Stimulated activated naive CD8-positive, alpha-beta T cell treated with anti-CD3 and anti-CD28 coated beads, Interleukin-15, amount 100 ng/mL, for 72 hours (primary cell): Measurements from ENCODE around the gene POLR2A.

ENCODE experiments used
- ATAC-seq: fragments of 150-1000 bp; cut with Tn5 transposase; 2 replicates; pipeline ENCODE4 v1.10.0; 2021; ENCODE audit warnings: mild to moderate bottlenecking, moderate library complexity
- DNase-seq, 2 donors: peaks; one replicate each; pipeline ENCODE4 v3.0.0; 2021 to 2022
- H3K27ac Mint-ChIP-seq, 2 donors: one replicate each; pipeline ENCODE4 v1.8.0; 2022; ENCODE audit warnings: mild to moderate bottlenecking in 2 of 2, mixed read lengths in 2 of 2, moderate library complexity in 2 of 2
- H3K27me3 Mint-ChIP-seq: one replicate; pipeline ENCODE4 v1.8.0; 2022; ENCODE audit warnings: mixed read lengths
- H3K4me1 Mint-ChIP-seq: one replicate; pipeline ENCODE4 v1.8.0; 2022; ENCODE audit warnings: mild to moderate bottlenecking, mixed read lengths
- H3K4me3 Mint-ChIP-seq, 2 donors: one replicate each; pipeline ENCODE4 v1.8.0; 2022; ENCODE audit warnings: mild to moderate bottlenecking in 2 of 2, mixed read lengths in 2 of 2, moderate library complexity in 1 of 2
- H3K9me3 Mint-ChIP-seq, 2 donors: one replicate each; pipeline ENCODE4 v1.8.0; 2022; ENCODE audit warnings: mixed read lengths in 2 of 2

POLR2A gene

DNA sequence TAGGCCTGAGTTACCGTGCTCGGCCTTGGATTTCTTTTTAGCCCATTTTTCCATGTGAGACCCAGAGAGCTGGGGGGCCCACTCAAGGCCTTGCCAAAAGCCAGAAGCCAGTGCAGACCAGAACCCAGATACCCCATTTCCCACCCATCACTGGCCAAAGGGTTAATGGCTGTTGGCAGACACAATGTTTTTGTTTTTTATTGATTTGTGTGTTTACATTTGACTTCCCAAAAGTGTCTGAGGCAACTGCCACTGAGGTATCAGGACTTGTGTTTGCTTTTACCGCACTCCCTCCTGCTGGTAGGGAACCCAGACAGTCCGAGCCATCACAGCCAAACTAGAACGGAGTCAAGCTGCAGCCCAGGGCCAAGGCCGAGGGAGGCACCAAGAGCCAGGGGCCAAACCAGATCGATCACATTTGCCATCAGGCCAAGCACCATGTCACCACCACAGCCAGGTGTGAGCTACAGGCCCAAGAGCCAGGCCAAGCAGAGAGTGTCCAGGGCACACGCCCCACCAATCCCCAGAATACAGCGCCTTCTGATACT is 57.0 kb downstream of the POLR2A start:
- H3K4me1 Mint-ChIP-seq: no peaks in the 10 kb centered on the region
- ATAC-seq (no peak), DNase-seq (no peak)
- H3K9me3 Mint-ChIP-seq: no peaks in the 10 kb centered on the region
- H3K4me3 Mint-ChIP-seq: no peak overlapping the region
- H3K27ac Mint-ChIP-seq: no peak overlapping the region
- H3K27me3 Mint-ChIP-seq: no peaks in the 10 kb centered on the region

DNA sequence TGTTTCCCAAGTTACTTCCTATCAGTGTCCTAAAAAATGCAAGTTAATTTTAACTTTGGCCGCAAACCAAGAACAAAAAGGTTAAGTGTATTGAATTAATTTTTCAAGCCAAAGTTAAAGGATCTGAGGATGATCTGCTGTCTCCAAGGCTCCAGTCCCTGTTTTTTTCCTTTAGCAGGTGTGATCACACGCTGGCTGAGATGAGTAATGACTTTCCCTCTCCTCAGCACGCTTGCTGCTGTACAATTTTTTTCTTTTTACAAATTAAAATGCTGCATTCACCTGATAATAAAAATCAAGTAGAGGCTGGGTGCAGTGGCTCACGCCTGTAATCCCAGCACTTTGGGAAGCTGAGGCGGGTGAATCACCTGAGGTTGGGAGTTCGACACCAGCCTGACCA is 60.7 kb downstream of the POLR2A start:
- H3K27ac Mint-ChIP-seq: no peak overlapping the region
- no peaks in the 10 kb centered on the region for H3K9me3 Mint-ChIP-seq
- H3K4me3 Mint-ChIP-seq: no peak overlapping the region
- ATAC-seq: no peak
- no peak for DNase-seq
- peaks cover 21% of the 10 kb centered on the region for H3K4me1 Mint-ChIP-seq
- H3K27me3 Mint-ChIP-seq: no peaks in the 10 kb centered on the region

DNA sequence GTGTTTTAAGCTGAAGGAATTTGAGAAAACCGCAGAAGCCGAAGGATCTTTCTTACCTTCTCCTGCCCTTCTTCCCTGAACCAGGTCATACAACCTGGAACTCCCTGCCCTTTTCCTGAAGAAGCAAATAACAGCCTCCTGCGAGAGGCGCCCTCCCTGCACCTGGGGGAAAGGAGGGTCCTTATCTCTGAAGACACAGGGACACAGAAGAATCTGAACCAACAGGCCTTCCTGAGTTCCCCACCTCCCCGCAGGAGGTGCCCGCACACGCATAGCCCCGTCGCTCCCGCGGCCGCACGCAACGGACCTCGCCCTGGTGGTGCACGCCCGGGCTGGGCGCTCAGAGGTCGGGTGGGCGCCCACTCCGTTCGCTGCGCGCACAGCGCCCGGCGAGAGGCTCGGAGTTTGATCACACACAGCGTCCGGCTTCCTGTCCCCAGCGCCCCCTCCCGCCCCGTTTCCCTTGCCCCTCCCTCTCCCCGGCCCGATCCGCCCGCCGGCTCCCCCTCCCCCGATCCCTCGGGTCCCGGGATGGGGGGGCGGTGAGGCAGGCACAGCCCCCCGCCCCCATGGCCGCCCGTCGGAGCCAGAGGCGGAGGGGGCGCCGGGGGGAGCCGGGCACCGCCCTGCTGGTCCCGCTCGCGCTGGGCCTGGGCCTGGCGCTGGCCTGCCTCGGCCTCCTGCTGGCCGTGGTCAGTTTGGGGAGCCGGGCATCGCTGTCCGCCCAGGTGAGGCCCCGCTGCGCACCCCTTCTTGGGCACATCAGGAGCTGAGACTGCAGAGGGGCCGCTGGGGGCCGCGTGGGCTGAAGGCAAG is 64.6 kb downstream of the POLR2A start, which contains the start of gene TNFSF12:
Gene TNFSF12, plus strand, starts transcription at position 474 of the 816 bp plus-strand sequence. Its CDS starts 96 bp downstream, at position 570.
- H3K4me3 Mint-ChIP-seq: peak within 1 kb of the TSS; percentile 85 to 88
- peaks cover 59% of the 10 kb centered on the region for H3K4me1 Mint-ChIP-seq
- peak; percentile 54 to 62 for DNase-seq
- H3K9me3 Mint-ChIP-seq: no peaks in the 10 kb centered on the region
- peak within 1 kb of the TSS; percentile 74 to 75 for H3K27ac Mint-ChIP-seq
- no peaks in the 10 kb centered on the region for H3K27me3 Mint-ChIP-seq
- peak; percentile 68 for ATAC-seq
